HG02588 (cell line): ENCODE data around the gene SEC22B.
"Not testable (repeated sequence)": the region's sequence is repeated elsewhere in the genome, so short reads cannot be mapped to it uniquely, and the experiment has no call there.

Source experiments
- ATAC-seq: cut with Tn5 transposase; IDR thresholded peaks from one replicate; pipeline ENCODE4 v1.9.1; 2021; ENCODE audit warnings: mild to moderate bottlenecking, moderate library complexity; ENCODE audit not compliant: unreplicated experiment

SEC22B gene

GRCh38 chr1:120176092-120176855, at the start of gene SEC22B:
TSS of gene SEC22B (minus strand) at chr1:120176520. CDS start at chr1:120176381, 139 bp downstream.
- ATAC-seq, result peak; percentile 96

GRCh38 chr1:120217933-120218332, 41.6 kb upstream of the SEC22B start:
- ATAC-seq, result not testable (repeated sequence)

- ATAC-seq, result not testable (repeated sequence)
Observed at GRCh38 chr1:120217175-120217929, 41.0 kb upstream of the SEC22B start.

GRCh38 chr1:120213606-120214005, 37.3 kb upstream of the SEC22B start:
- ATAC-seq, result not testable (repeated sequence)

- ATAC-seq, result not testable (repeated sequence)
Observed at GRCh38 chr1:120210754-120211153, 34.4 kb upstream of the SEC22B start.

GRCh38 chr1:120196863-120197775, 20.8 kb upstream of the SEC22B start:
- ATAC-seq, result not testable (repeated sequence)

GRCh38 chr1:120188626-120189025, 12.3 kb upstream of the SEC22B start:
- not testable (repeated sequence) for ATAC-seq

- not testable (repeated sequence) for ATAC-seq
Observed at GRCh38 chr1:120182176-120182707, 5.9 kb upstream of the SEC22B start.

GRCh38 chr1:120179811-120180690, 3.7 kb upstream of the SEC22B start:
- not testable (repeated sequence) for ATAC-seq

- ATAC-seq, result no peak
Observed at GRCh38 chr1:120178799-120179756, 2.8 kb upstream of the SEC22B start.

GRCh38 chr1:120178058-120178457, 1.7 kb upstream of the SEC22B start:
- not testable (repeated sequence) for ATAC-seq

GRCh38 chr1:120175688-120176087, 632 bp downstream of the SEC22B start:
- ATAC-seq, result not testable (repeated sequence)

- not testable (repeated sequence) for ATAC-seq
Observed at GRCh38 chr1:120164761-120165160, 11.6 kb downstream of the SEC22B start.

- not testable (repeated sequence) for ATAC-seq
Observed at GRCh38 chr1:120162015-120162414, 14.3 kb downstream of the SEC22B start.

GRCh38 chr1:120158495-120158894, 17.8 kb downstream of the SEC22B start:
- ATAC-seq, result not testable (repeated sequence)

- not testable (repeated sequence) for ATAC-seq
Observed at GRCh38 chr1:120158086-120158485, 18.2 kb downstream of the SEC22B start.

GRCh38 chr1:120150138-120150822, 26.0 kb downstream of the SEC22B start:
- ATAC-seq, result not testable (repeated sequence)
